ENCODE data around the gene VPS13A. TPM values are rescaled to one million over a fixed set of nuclear protein-coding genes. Genes with fewer than 3 reads are reported as not detected.
"Not testable (repeated sequence)": the region's sequence is repeated elsewhere in the genome, so short reads cannot be mapped to it uniquely, and the experiment has no call there.

Gene VPS13A
- total RNA-seq, 1 donor from 2014 or later, result 18.8 TPM

GRCh38 chr9:77391834-77392233 is 214.5 kb downstream of the VPS13A start:
- TF ChIP-seq CTCF (IDR thresholded peaks at IDR 0.05), result no peak

GRCh38 chr9:77392328-77392727 is 215.0 kb downstream of the VPS13A start:
- H3K9me3 ChIP-seq, result no peaks in the 10 kb centered on the region
- intact Hi-C loops (cut with DNase I), result no loop called here
- H3K27ac ChIP-seq, result no peak overlapping the region
- H3K27me3 ChIP-seq, result no peaks in the 10 kb centered on the region
- H3K4me1 ChIP-seq, result no peaks in the 10 kb centered on the region
- no peak overlapping the region for H3K4me3 ChIP-seq
- H3K36me3 ChIP-seq, result no peaks in the 10 kb centered on the region
- TF ChIP-seq CTCF (IDR thresholded peaks at IDR 0.05), result no peak
- DNase-seq (ENCODE audit: low spot score in 2 of 2), result no peak

More at GRCh38 chr9:77391834-77392233, 214.5 kb downstream of the VPS13A start:
- Histone ChIP-seq H3K9me3 (no peaks in the 10 kb centered on the region), H3K4me3 (no peak overlapping the region), H3K27ac (no peak overlapping the region), H3K36me3 (no peaks in the 10 kb centered on the region), H3K4me1 (no peaks in the 10 kb centered on the region), H3K27me3 (no peaks in the 10 kb centered on the region)
- DNase-seq (ENCODE audit: low spot score in 2 of 2), result no peak
- intact Hi-C loops (cut with DNase I), result no loop called here

GRCh38 chr9:77398581-77398980 is 221.2 kb downstream of the VPS13A start:
- not testable (repeated sequence) for H3K36me3 ChIP-seq

GRCh38 chr9:77399964-77400363 is 222.6 kb downstream of the VPS13A start:
- no peak for DNase-seq (ENCODE audit: low spot score in 2 of 2)
- no peaks in the 10 kb centered on the region for H3K27me3 ChIP-seq
- no peaks in the 10 kb centered on the region for H3K9me3 ChIP-seq
- no peaks in the 10 kb centered on the region for H3K4me1 ChIP-seq
- H3K4me3 ChIP-seq, result no peak overlapping the region
- H3K36me3 ChIP-seq, result peaks cover 0 to 5% of the 10 kb centered on the region in 2 donors
- no peak overlapping the region for H3K27ac ChIP-seq
- intact Hi-C loops (cut with DNase I), result no loop called here
- TF ChIP-seq CTCF (IDR thresholded peaks at IDR 0.05), result no peak

More at GRCh38 chr9:77398581-77398980, 221.2 kb downstream of the VPS13A start:
- H3K27me3 ChIP-seq; H3K9me3 ChIP-seq; H3K4me3 ChIP-seq; H3K27ac ChIP-seq; intact Hi-C loops (cut with DNase I); H3K4me1 ChIP-seq; DNase-seq (ENCODE audit: low spot score in 2 of 2): not testable (repeated sequence)

- no peaks in the 10 kb centered on the region for H3K9me3 ChIP-seq
- no peaks in the 10 kb centered on the region for H3K27me3 ChIP-seq
- no peaks in the 10 kb centered on the region for H3K4me1 ChIP-seq
- DNase-seq (ENCODE audit: low spot score in 2 of 2), result no peak
- no peak overlapping the region for H3K27ac ChIP-seq
- intact Hi-C loops (cut with DNase I), result no loop called here
- peaks cover 5 to 16% of the 10 kb centered on the region in 2 donors for H3K36me3 ChIP-seq
- no peak overlapping the region for H3K4me3 ChIP-seq
- no peak for TF ChIP-seq CTCF (IDR thresholded peaks at IDR 0.05)
These were observed 225.0 kb downstream of the VPS13A start for GRCh38 chr9:77402286-77402685.

GRCh38 chr9:77403239-77403638 is 225.9 kb downstream of the VPS13A start:
- no peak overlapping the region for H3K4me3 ChIP-seq
- H3K36me3 ChIP-seq, result peaks cover 12 to 25% of the 10 kb centered on the region in 2 donors
- no peak overlapping the region for H3K27ac ChIP-seq
- TF ChIP-seq CTCF (IDR thresholded peaks at IDR 0.05), result no peak
- DNase-seq (ENCODE audit: low spot score in 2 of 2), result no peak
- no peaks in the 10 kb centered on the region for H3K9me3 ChIP-seq
- no peaks in the 10 kb centered on the region for H3K4me1 ChIP-seq
- H3K27me3 ChIP-seq, result no peaks in the 10 kb centered on the region
- intact Hi-C loops (cut with DNase I), result no loop called here

GRCh38 chr9:77408521-77408920 is 231.2 kb downstream of the VPS13A start:
- H3K36me3 ChIP-seq, result peaks cover 16 to 34% of the 10 kb centered on the region in 2 donors
- H3K4me3 ChIP-seq; DNase-seq (ENCODE audit: low spot score in 2 of 2); H3K27ac ChIP-seq; H3K9me3 ChIP-seq; H3K4me1 ChIP-seq; H3K27me3 ChIP-seq; intact Hi-C loops (cut with DNase I): not testable (repeated sequence)

Measured in ascending aorta (tissue), 2 donors.